Measurements from ENCODE around the gene CDIP1. TPM values are rescaled to one million over a fixed set of nuclear protein-coding genes. Genes with fewer than 3 reads are reported as not detected.
A peak's percentile ranks its signal among the peaks of the same experiment; 100 is the strongest.

Gene CDIP1
- total RNA-seq, 2 experiments from 2014 or later, result 13.5 to 34.2 TPM

- TF ChIP-seq CTCF (conservative IDR thresholded peaks at IDR 0.05; ENCODE audit: low read length), result no peak
- no peak for TF ChIP-seq EZH2phosphoT487 (IDR thresholded peaks at IDR 0.05; ENCODE audit: borderline replicate concordance, low read depth, low read length)
- H4K20me1 ChIP-seq (ENCODE audit: insufficient read depth, low read length), result no peaks in the 10 kb centered on the region
- peak overlapping the region; percentile 97 for H3K4me3 ChIP-seq (ENCODE audit: low read depth, low read length, poor library complexity, severe bottlenecking)
- H3K4me1 ChIP-seq (ENCODE audit: insufficient read depth, low read length, poor library complexity, severe bottlenecking), result peaks cover 29% of the 10 kb centered on the region
- peak overlapping the region; percentile 75 for H3K4me2 ChIP-seq (ENCODE audit: low read length)
- no peak for DNase-seq (ENCODE audit: low spot score)
- H3K27ac ChIP-seq (ENCODE audit: low read depth, low read length, poor library complexity, severe bottlenecking), result peak overlapping the region; percentile 78
- intact Hi-C loops (cut with micrococcal nuclease; ENCODE audit: unreplicated experiment), result no loop called here
- H3K9me3 ChIP-seq (ENCODE audit: low read length), result no peaks in the 10 kb centered on the region
- peaks cover 19% of the 10 kb centered on the region for H3K36me3 ChIP-seq (ENCODE audit: insufficient read depth, low read length)
- no peak overlapping the region for H2AFZ ChIP-seq (ENCODE audit: low read length)
- H3K79me2 ChIP-seq (ENCODE audit: insufficient read depth, low read depth, low read length), result peaks cover 49% of the 10 kb centered on the region
- no peaks in the 10 kb centered on the region for H3K9me2 ChIP-seq (ENCODE audit: insufficient read depth, low read length)
- ChIA-PET POLR2A (interaction anchor here (0.7 to 0.8 kb wide), 3 partner anchors 15 to 1680 kb away, joined by 3 to 7 read pairs (median 4); no protein-coding TSS in a partner anchor), CTCF (ENCODE audit: unreplicated experiment) (interaction anchor here (0.6 kb wide), 1 partner anchor 295 kb away, joined by 3 read pairs; no protein-coding TSS in a partner anchor)
- BruUV-seq (replicated peaks), result no TSS peak
Observed at GRCh38 chr16:4472880-4473279, 65.7 kb downstream of the CDIP1 start.

- Histone ChIP-seq H4K20me1 (ENCODE audit: insufficient read depth, low read length) (no peaks in the 10 kb centered on the region), H3K4me2 (ENCODE audit: low read length) (no peak overlapping the region), H3K9me3 (ENCODE audit: low read length) (no peaks in the 10 kb centered on the region), H3K36me3 (ENCODE audit: insufficient read depth, low read length) (peaks cover 29% of the 10 kb centered on the region), H3K79me2 (ENCODE audit: insufficient read depth, low read depth, low read length) (peaks cover 39% of the 10 kb centered on the region), H3K4me1 (ENCODE audit: insufficient read depth, low read length, poor library complexity, severe bottlenecking) (peaks cover 24% of the 10 kb centered on the region), H3K4me3 (ENCODE audit: low read depth, low read length, poor library complexity, severe bottlenecking) (no peak overlapping the region), H2AFZ (ENCODE audit: low read length) (no peak overlapping the region), H3K27ac (ENCODE audit: low read depth, low read length, poor library complexity, severe bottlenecking) (no peak overlapping the region), H3K9me2 (ENCODE audit: insufficient read depth, low read length) (no peaks in the 10 kb centered on the region)
- no peak for DNase-seq (ENCODE audit: low spot score)
- ChIA-PET POLR2A (interaction anchor here (0.6 to 1.3 kb wide), 5 partner anchors 12 to 185 kb away, joined by 3 to 5 read pairs (median 4); no protein-coding TSS in a partner anchor), CTCF (ENCODE audit: unreplicated experiment) (no interaction called here)
- intact Hi-C loops (cut with micrococcal nuclease; ENCODE audit: unreplicated experiment), result no loop called here
- no peak for TF ChIP-seq CTCF (conservative IDR thresholded peaks at IDR 0.05; ENCODE audit: low read length)
- TF ChIP-seq EZH2phosphoT487 (IDR thresholded peaks at IDR 0.05; ENCODE audit: borderline replicate concordance, low read depth, low read length), result no peak
- BruUV-seq (replicated peaks), result no TSS peak
Observed at GRCh38 chr16:4471869-4472268, 66.7 kb downstream of the CDIP1 start.

GRCh38 chr16:4468972-4469371 is 69.6 kb downstream of the CDIP1 start:
- ChIA-PET CTCF (ENCODE audit: unreplicated experiment) (no interaction called here), POLR2A (no interaction called here)
- intact Hi-C loops (cut with micrococcal nuclease; ENCODE audit: unreplicated experiment), result no loop called here

More at GRCh38 chr16:4468972-4469371, 69.6 kb downstream of the CDIP1 start:
- Histone ChIP-seq H3K27ac (ENCODE audit: low read depth, low read length, poor library complexity, severe bottlenecking) (no peak overlapping the region), H3K9me2 (ENCODE audit: insufficient read depth, low read length) (no peaks in the 10 kb centered on the region), H3K4me1 (ENCODE audit: insufficient read depth, low read length, poor library complexity, severe bottlenecking) (peaks cover 12% of the 10 kb centered on the region), H2AFZ (ENCODE audit: low read length) (no peak overlapping the region), H4K20me1 (ENCODE audit: insufficient read depth, low read length) (no peaks in the 10 kb centered on the region), H3K36me3 (ENCODE audit: insufficient read depth, low read length) (peaks cover 56% of the 10 kb centered on the region), H3K9me3 (ENCODE audit: low read length) (no peaks in the 10 kb centered on the region), H3K4me2 (ENCODE audit: low read length) (no peak overlapping the region), H3K4me3 (ENCODE audit: low read depth, low read length, poor library complexity, severe bottlenecking) (no peak overlapping the region), H3K79me2 (ENCODE audit: insufficient read depth, low read depth, low read length) (peaks cover 23% of the 10 kb centered on the region)
- no peak for TF ChIP-seq CTCF (conservative IDR thresholded peaks at IDR 0.05; ENCODE audit: low read length)
- TF ChIP-seq EZH2phosphoT487 (IDR thresholded peaks at IDR 0.05; ENCODE audit: borderline replicate concordance, low read depth, low read length), result no peak
- BruUV-seq (replicated peaks), result no TSS peak
- DNase-seq (ENCODE audit: low spot score), result no peak

Data from OCI-LY7 (cell line).